ENCODE data around the gene UBE2O. TPM values are rescaled to one million over a fixed set of nuclear protein-coding genes. Genes with fewer than 3 reads are reported as not detected.

The UBE2O gene
- total RNA-seq, 4 donors from 2014 or later = 20.5 to 75.1 (median 31.6) TPM

- no peaks in the 10 kb centered on the region for H3K27me3 ChIP-seq
- TF ChIP-seq POLR2A (IDR thresholded peaks at IDR 0.05) = no peak
- no peak for TF ChIP-seq CTCF (IDR thresholded peaks at IDR 0.05)
- H3K4me3 ChIP-seq = no peak overlapping the region
- no peaks in the 10 kb centered on the region for H3K9me3 ChIP-seq
- peaks cover 0 to 16% (median 0%) of the 10 kb centered on the region in 3 donors for H3K36me3 ChIP-seq
- no peak for DNase-seq
- H3K27ac ChIP-seq = no peak overlapping the region
- peaks cover 0 to 10% (median 0%) of the 10 kb centered on the region in 4 donors for H3K4me1 ChIP-seq
Observed at GRCh38 chr17:76477576-76477975, 24.6 kb upstream of the UBE2O start.

GRCh38 chr17:76476736-76477135, 23.8 kb upstream of the UBE2O start:
- Histone ChIP-seq H3K27ac (no peak overlapping the region), H3K36me3 (peaks cover 0 to 20% (median 0%) of the 10 kb centered on the region in 3 donors), H3K4me1 (peaks cover 0 to 5% (median 0%) of the 10 kb centered on the region in 4 donors), H3K27me3 (no peaks in the 10 kb centered on the region), H3K9me3 (no peaks in the 10 kb centered on the region), H3K4me3 (no peak overlapping the region)
- no peak for TF ChIP-seq CTCF (IDR thresholded peaks at IDR 0.05)
- TF ChIP-seq POLR2A (IDR thresholded peaks at IDR 0.05) = no peak
- DNase-seq = no peak

DNA sequence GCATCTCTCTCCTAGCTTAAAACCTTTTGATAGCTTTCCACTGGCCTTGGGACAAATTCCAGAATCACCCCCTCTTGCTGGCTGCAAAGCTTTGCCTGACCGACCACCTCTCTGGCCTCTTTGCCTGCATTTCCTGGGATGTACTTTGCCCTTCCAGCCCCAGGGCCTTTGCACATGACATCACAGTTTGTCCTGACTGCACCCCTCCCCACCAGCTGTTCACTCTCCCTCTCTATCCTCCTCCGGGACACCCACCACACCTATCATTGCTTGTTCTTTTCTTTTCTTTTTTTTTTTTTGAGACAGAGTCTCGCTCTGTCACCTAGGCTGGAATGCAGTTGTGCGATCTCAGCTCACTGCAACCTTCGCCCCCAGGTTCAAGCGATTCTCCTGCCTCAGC, 22.4 kb upstream of the UBE2O start:
- no peak for DNase-seq
- Histone ChIP-seq H3K36me3 (peaks cover 0 to 24% (median 0%) of the 10 kb centered on the region in 3 donors), H3K9me3 (no peaks in the 10 kb centered on the region), H3K4me1 (peaks cover 0 to 5% (median 0%) of the 10 kb centered on the region in 4 donors), H3K4me3 (no peak overlapping the region), H3K27me3 (no peaks in the 10 kb centered on the region), H3K27ac (no peak overlapping the region)
- TF ChIP-seq POLR2A (IDR thresholded peaks at IDR 0.05) (no peak), CTCF (IDR thresholded peaks at IDR 0.05) (no peak)

- H3K36me3 ChIP-seq = peaks cover 0 to 24% (median 0%) of the 10 kb centered on the region in 3 donors
- no peak overlapping the region for H3K4me3 ChIP-seq
- TF ChIP-seq CTCF (IDR thresholded peaks at IDR 0.05) (no peak), POLR2A (IDR thresholded peaks at IDR 0.05) (no peak)
- H3K27me3 ChIP-seq = no peaks in the 10 kb centered on the region
- H3K9me3 ChIP-seq = no peaks in the 10 kb centered on the region
- H3K27ac ChIP-seq = no peak overlapping the region
- peaks cover 0 to 5% (median 0%) of the 10 kb centered on the region in 4 donors for H3K4me1 ChIP-seq
- DNase-seq = no peak
Observed at GRCh38 chr17:76474894-76475293, 21.9 kb upstream of the UBE2O start.

- Histone ChIP-seq H3K27ac (no peak overlapping the region), H3K4me1 (peaks cover 0 to under 1% (median 0%) of the 10 kb centered on the region in 4 donors), H3K36me3 (peaks cover 0 to 23% (median 0%) of the 10 kb centered on the region in 3 donors), H3K27me3 (no peaks in the 10 kb centered on the region), H3K9me3 (no peaks in the 10 kb centered on the region), H3K4me3 (no peak overlapping the region)
- TF ChIP-seq POLR2A (IDR thresholded peaks at IDR 0.05) (no peak), CTCF (IDR thresholded peaks at IDR 0.05) (no peak)
- no peak for DNase-seq
Observed at GRCh38 chr17:76474238-76474637, 21.3 kb upstream of the UBE2O start.

GRCh38 chr17:76473541-76473985, 20.6 kb upstream of the UBE2O start:
- H3K4me1 ChIP-seq = no peaks in the 10 kb centered on the region
- H3K4me3 ChIP-seq = no peak overlapping the region
- H3K27me3 ChIP-seq = no peaks in the 10 kb centered on the region
- TF ChIP-seq POLR2A (IDR thresholded peaks at IDR 0.05) (no peak), CTCF (IDR thresholded peaks at IDR 0.05) (peak in 1 of 6 experiments; percentile 17)
- peaks cover 0 to 16% (median 0%) of the 10 kb centered on the region in 3 donors for H3K36me3 ChIP-seq
- DNase-seq = no peak
- H3K9me3 ChIP-seq = no peaks in the 10 kb centered on the region
- no peak overlapping the region for H3K27ac ChIP-seq

All from Peyer's patch (tissue), 4 donors.